WI38 (cell line): ENCODE measurements around the gene GAS2L2.

Experiments used
- H3K4me3 ChIP-seq: 2 replicates; pipeline ENCODE4 v1.5.1; 2011; ENCODE audit warnings: low read depth, mild to moderate bottlenecking, control low read depth, low read length
- CTCF ChIP-seq: IDR thresholded peaks from 2 replicates; pipeline ENCODE4 v1.5.1; 2012; ENCODE audit warnings: low read depth, mild to moderate bottlenecking, control low read depth, low read length

Gene GAS2L2

GRCh38 chr17:35726953-35727460, 26.0 kb downstream of the GAS2L2 start:
- H3K4me3 ChIP-seq, result no peak overlapping the region
- no peak for TF ChIP-seq CTCF

GRCh38 chr17:35726127-35726952, 26.7 kb downstream of the GAS2L2 start:
- no peak for TF ChIP-seq CTCF

DNA sequence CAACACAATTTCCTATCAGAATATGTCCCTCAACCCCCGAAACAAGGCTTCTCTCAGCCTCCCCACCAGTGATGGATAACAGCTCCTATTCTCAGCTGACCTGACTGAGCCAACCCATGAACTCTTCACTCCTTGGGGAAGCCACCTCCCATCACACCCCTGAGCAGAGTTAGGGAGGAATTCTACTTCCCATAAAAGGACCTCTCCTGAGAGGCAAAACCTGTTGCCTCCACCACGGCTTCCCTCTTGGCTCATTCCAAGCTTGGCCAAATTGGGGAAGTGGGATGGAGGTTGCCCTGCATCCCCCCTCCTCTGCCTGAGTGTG, 27.3 kb downstream of the GAS2L2 start:
- no peak overlapping the region for H3K4me3 ChIP-seq

More at GRCh38 chr17:35726127-35726952, 26.7 kb downstream of the GAS2L2 start:
- H3K4me3 ChIP-seq, result no peak overlapping the region

GRCh38 chr17:35725058-35725457, 28.0 kb downstream of the GAS2L2 start:
- TF ChIP-seq CTCF, result no peak
- no peak overlapping the region for H3K4me3 ChIP-seq

More for the DNA sequence above, 27.3 kb downstream of the GAS2L2 start:
- no peak for TF ChIP-seq CTCF

- H3K4me3 ChIP-seq, result no peak overlapping the region
- TF ChIP-seq CTCF, result no peak
Measured at GRCh38 chr17:35723735-35724134, 29.3 kb downstream of the GAS2L2 start.

DNA sequence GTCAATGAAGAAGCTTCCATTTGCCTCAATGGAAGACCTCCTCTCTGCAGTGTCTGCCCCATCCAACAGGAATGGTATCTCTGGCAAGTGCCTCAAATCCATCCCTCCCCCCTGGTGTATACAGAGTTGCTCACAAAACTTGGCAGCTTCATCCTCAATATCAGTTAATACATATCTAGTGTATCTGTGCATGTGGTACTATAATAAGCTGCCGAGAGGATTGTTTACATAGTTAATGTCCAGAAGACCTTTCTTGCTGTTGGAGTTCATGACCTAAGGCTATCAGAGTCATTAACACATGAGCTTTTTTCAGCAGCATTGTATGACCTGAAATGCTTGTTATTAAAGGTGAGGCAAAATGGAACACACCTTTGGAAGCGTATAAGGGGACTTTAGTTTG, 35.6 kb downstream of the GAS2L2 start:
- H3K4me3 ChIP-seq, result no peak overlapping the region
- no peak for TF ChIP-seq CTCF

DNA sequence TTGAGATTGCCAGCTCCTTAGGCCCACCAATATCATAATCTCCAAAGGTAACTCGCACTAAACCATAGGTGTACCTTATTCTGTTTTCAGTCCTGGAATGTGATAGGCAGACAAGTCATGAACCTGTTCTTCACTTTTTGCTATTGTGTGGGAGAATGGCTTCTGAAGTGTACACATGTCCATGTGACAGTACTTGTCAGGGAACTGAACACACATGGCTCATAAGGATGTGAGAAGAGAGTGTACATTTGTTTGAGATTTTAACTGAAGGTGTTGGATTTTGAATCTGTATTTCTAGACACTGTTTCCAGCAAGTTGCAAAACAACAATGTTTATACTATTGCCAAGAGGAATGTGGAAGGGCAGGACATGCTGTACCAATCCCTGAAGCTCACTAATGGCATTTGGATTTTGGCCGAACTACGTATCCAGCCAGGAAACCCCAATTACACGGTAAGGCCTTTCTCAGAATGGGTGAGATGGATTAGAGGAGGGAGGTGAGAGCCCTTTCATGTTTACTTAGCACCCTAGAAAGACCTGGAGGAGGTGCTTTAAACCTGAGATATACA, 36.1 kb downstream of the GAS2L2 start:
- no peak overlapping the region for H3K4me3 ChIP-seq
- no peak for TF ChIP-seq CTCF
